ENCODE results near the gene ETFB. TPM values are rescaled to one million over a fixed set of nuclear protein-coding genes. Genes with fewer than 3 reads are reported as not detected.

The ETFB gene
- total RNA-seq, 1 donor from 2014 or later = 36.9 TPM

DNA sequence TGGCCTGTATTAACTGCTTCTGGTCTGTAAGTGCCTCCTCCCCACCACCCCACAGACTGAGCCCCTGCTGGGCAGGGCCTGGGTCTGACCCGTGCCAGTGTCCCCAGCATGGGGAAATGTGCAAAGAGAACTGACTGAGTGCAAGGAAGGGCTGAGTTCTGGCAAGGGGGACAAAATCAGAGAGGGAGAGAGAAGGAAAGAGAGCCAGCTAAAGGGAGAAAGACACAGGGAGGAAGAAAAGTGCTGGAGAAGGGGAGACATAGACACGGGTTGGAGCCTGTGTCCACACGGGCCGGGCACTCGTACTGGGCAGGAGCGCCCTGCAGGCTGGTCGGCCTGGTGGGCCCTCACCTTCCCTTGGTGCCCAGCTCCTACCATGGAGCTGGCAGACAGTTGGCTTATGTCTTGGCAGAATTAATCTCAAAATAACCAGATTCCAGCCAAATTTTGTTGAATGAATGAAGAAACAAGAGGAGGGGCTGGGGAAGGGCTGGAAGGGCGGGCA is 5.0 kb upstream of the ETFB start:
- Histone ChIP-seq H3K36me3 (ENCODE audit: control insufficient read depth, insufficient read depth, low read length) (no peaks in the 10 kb centered on the region), H3K4me3 (ENCODE audit: low read depth, low read length) (no peak overlapping the region), H3K27me3 (ENCODE audit: control insufficient read depth, insufficient read depth, low read length) (no peaks in the 10 kb centered on the region)
- DNase-seq (ENCODE audit: low read depth) = no peak
- TF ChIP-seq, protein P1, sequence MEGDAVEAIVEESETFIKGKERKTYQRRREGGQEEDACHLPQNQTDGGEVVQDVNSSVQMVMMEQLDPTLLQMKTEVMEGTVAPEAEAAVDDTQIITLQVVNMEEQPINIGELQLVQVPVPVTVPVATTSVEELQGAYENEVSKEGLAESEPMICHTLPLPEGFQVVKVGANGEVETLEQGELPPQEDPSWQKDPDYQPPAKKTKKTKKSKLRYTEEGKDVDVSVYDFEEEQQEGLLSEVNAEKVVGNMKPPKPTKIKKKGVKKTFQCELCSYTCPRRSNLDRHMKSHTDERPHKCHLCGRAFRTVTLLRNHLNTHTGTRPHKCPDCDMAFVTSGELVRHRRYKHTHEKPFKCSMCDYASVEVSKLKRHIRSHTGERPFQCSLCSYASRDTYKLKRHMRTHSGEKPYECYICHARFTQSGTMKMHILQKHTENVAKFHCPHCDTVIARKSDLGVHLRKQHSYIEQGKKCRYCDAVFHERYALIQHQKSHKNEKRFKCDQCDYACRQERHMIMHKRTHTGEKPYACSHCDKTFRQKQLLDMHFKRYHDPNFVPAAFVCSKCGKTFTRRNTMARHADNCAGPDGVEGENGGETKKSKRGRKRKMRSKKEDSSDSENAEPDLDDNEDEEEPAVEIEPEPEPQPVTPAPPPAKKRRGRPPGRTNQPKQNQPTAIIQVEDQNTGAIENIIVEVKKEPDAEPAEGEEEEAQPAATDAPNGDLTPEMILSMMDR (IDR thresholded peaks at IDR 0.05; ENCODE audit: insufficient read depth, low read length, poor library complexity, severe bottlenecking) = no peak

DNA sequence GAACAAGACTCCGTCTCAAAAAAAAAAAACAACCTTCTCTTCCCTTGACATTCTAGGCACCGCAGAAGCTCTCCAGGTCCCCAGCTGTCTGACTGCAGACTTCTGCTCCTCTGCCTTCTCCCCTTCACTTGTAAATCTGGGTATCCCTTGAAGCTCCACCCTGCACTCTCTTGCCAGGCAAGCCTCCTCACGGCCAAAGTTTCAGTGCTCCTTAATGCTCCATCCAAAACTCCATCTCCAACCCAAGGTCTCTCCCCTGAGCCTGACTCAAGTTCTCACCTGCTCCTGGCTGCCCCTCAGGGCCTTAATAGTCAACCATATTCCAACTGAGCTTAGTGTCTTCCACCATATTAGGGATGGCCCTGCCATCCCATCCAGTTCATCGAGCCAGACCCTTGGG is 4.0 kb upstream of the ETFB start:
- no peak for DNase-seq (ENCODE audit: low read depth)
- TF ChIP-seq, protein P1 (IDR thresholded peaks at IDR 0.05; ENCODE audit: insufficient read depth, low read length, poor library complexity, severe bottlenecking) = no peak
- Histone ChIP-seq H3K36me3 (ENCODE audit: control insufficient read depth, insufficient read depth, low read length) (no peaks in the 10 kb centered on the region), H3K27me3 (ENCODE audit: control insufficient read depth, insufficient read depth, low read length) (no peaks in the 10 kb centered on the region), H3K4me3 (ENCODE audit: low read depth, low read length) (no peak overlapping the region)

DNA sequence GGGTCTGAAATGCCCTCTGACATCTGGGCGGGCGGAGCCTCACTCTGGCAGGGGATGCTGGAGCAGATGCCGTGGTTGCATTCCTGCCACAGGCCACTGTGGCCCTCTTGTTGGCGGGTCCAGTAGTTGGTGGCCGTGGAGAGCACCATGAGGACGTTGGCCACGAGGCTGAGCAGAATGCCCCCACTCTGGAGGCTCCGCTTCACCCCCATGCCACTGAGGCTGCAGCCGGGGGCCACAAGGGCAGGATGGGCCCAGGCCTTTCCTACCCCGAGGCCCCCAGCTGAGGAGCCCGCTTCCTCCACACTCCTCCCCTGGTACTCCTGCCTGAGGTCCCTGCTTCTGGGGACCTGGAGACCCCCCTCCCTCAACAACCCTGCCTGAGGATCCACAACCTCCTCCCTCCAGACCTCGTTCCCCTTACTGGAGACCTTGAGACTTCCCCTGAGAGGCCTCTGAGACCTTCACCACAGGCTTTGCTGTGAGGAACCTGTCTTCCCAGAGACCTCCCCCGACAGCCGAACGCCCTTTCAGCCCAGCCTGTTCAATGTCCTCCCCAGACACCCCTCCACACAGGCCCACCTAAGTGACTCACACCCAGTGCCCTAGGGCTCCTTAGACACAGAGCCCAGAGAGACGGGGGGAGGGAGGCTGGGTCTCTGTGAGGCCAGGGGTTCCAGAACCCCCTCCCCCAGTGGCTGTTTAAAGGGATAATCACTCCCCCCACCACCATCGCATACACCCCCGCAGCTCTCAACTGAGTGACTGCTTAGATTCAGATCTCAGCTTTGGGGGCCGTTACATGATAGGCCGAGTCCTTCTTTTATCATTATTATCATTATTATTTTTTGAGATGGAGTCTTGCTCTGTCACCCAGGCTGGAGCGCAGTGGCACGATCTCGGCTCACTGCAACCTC is 2.4 kb upstream of the ETFB start, which contains the start of gene CLDND2:
Gene CLDND2, minus strand, starts transcription at position 638 of the 917 bp plus-strand sequence. Its CDS starts 426 bp downstream, at position 212.
- no peak for DNase-seq (ENCODE audit: low read depth)
- Histone ChIP-seq H3K27me3 (ENCODE audit: control insufficient read depth, insufficient read depth, low read length) (no peaks in the 10 kb centered on the region), H3K4me3 (ENCODE audit: low read depth, low read length) (peak within 1 kb of the TSS; percentile 90), H3K36me3 (ENCODE audit: control insufficient read depth, insufficient read depth, low read length) (no peaks in the 10 kb centered on the region)
- TF ChIP-seq, protein P1 (IDR thresholded peaks at IDR 0.05; ENCODE audit: insufficient read depth, low read length, poor library complexity, severe bottlenecking) = no peak

GRCh38 chr19:51367565-51368365 is 1.6 kb upstream of the ETFB start:
- Histone ChIP-seq H3K27me3 (ENCODE audit: control insufficient read depth, insufficient read depth, low read length) (no peaks in the 10 kb centered on the region), H3K36me3 (ENCODE audit: control insufficient read depth, insufficient read depth, low read length) (no peaks in the 10 kb centered on the region), H3K4me3 (ENCODE audit: low read depth, low read length) (peak overlapping the region; percentile 90)
- DNase-seq (ENCODE audit: low read depth) = peak; percentile 85
- TF ChIP-seq, protein P1 (IDR thresholded peaks at IDR 0.05; ENCODE audit: insufficient read depth, low read length, poor library complexity, severe bottlenecking) = no peak

- peak overlapping the region; percentile 90 for H3K4me3 ChIP-seq (ENCODE audit: low read depth, low read length)
- no peaks in the 10 kb centered on the region for H3K27me3 ChIP-seq (ENCODE audit: control insufficient read depth, insufficient read depth, low read length)
- H3K36me3 ChIP-seq (ENCODE audit: control insufficient read depth, insufficient read depth, low read length) = no peaks in the 10 kb centered on the region
- TF ChIP-seq, protein P1 (IDR thresholded peaks at IDR 0.05; ENCODE audit: insufficient read depth, low read length, poor library complexity, severe bottlenecking) = no peak
- no peak for DNase-seq (ENCODE audit: low read depth)
Measured at GRCh38 chr19:51367255-51367564, 1.0 kb upstream of the ETFB start.
